ENCODE results near the gene PDK4.
"Not testable (repeated sequence)": the region's sequence is repeated elsewhere in the genome, so short reads cannot be mapped to it uniquely, and the experiment has no call there.

Gene PDK4

DNA sequence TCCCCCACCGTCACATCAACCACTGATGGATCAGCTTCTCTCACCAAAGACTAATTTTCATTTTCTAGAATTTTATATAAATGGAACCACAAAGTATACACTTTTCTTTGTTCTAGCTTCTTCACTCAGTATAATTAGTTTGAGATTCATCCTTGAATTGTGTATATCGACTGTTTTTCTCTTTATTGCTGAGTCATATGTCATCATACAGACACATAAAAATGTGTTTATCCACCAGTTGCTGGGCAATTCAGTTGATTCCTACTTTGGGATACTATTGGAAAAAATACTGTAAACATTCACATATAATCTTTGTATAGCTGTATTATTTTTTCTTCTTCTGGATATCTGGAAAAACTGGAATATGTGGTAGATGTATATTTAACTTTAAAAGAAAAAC lies 26.6 kb downstream of the PDK4 start:
- DNase-seq (ENCODE audit: low spot score): no peak

DNA sequence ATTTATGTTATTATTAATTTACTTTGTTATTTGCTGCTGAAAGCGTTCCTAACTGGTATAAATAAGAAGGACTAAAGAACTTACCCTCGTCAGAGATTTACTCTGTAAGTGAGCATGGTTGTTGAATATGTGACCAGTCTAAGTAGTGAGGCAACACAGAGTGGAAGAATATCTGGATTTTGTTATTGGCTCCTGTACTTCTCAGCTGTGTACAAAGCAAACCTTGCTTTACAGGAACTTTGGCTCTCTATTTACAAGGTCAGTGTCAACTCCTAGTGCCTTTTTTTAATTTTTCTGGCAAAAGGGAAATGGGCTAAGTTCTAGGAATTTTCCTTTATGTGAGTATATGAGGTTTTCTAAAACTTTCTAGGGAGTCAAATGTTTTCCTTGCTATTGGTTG lies 35.6 kb downstream of the PDK4 start:
- DNase-seq (ENCODE audit: low spot score): no peak

DNA sequence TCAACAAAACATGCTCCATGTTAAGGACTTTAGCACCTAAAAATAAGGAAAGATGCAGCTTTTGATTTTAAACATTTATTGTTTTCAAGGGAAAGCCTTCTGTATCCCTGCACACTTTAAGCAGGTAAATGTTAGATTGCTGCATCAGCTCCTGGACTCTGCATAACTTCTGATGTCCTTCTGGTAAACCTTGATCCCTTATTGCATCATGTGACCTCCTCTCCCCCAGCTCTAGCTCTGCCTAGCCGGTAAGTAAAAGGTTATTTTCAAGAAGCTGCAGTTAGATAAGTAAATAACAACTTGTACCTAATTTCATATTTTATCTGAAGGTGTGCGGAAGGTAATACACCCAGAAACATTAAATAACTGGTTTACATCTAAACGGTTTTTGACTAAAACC lies 37.5 kb downstream of the PDK4 start:
- DNase-seq (ENCODE audit: low spot score): no peak

DNA sequence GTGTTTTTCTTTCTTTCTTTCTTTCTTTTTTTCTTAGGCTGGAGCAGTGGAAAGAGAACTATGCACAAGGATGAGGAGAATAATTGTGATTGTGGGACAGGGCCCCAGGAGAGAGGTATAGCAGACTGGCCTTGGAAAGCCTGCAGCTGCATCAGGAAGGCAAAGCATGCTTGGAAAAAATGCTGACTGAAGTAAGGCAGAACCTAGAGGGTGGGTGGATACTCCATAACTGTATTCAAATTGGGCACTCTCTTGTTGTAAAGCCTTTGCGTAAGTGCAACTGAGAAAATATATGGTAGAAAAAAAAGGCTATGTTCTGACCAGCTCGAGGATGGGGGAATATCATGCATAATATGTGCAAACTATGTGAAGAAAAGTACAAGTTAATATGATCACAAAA lies 39.5 kb downstream of the PDK4 start:
- no peak for DNase-seq (ENCODE audit: low spot score)

DNA sequence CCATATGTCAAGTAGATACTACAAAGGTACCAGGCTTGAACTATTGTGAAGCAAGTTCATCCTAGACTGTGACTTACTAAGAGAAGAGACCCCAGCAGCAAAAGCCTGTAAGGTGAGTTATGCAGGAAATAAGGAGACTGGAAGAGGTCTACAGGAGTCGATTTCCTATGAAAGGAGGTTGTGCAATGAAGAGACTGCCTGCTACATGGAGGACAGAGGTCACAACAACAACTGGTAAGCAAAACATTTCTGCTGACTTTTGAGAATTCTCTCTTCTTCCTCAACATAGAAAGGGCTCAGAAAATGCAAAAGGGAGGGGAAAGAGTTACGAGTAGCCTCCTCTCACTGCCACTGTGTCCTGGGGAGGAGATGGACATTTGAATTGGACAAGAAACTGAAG lies 42.4 kb downstream of the PDK4 start:
- DNase-seq (ENCODE audit: low spot score): no peak

DNA sequence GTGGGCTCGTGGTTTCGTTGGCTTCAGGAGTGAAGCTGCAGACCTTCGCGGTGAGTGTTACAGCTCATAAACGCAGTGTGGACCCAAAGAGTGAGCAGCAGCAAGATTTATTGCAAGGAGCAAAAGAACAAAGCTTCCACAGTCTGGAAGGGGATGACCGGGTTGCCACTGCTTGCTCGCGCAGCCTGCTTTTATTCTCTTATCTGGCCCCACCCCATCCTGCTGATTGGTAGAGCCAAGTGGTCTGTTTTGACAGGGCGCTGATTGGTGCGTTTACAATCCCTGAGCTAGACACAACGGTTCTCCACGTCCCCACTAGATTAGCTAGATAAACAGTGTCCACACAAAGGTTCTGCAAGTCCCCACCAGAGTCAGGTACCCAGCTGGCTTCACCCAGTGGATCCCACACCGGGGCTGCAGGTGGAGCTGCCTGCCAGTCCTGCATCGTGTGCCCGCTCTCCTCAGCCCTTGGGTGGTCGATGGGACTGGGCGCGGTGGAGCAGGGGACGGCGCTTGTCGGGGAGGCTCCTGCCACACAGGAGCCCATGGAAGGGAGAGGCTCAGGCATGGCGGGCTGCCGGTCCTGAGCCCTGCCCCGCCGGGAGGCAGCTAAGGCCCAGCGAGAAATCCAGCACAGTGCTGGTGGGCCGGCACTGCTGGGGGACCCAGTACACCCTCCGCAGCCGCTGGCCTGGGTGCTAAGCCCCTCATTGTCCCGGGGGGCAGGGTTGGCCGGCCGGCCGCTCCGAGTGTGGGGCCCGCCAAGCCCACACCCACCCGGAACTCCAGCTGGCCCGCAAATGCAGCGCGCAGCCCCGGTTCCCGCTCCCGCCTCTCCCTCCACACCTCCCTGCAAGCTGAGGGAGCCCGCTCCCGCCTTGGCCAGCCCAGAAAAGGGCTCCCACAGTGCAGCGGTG lies 44.0 kb downstream of the PDK4 start:
- not testable (repeated sequence) for DNase-seq (ENCODE audit: low spot score)

DNA sequence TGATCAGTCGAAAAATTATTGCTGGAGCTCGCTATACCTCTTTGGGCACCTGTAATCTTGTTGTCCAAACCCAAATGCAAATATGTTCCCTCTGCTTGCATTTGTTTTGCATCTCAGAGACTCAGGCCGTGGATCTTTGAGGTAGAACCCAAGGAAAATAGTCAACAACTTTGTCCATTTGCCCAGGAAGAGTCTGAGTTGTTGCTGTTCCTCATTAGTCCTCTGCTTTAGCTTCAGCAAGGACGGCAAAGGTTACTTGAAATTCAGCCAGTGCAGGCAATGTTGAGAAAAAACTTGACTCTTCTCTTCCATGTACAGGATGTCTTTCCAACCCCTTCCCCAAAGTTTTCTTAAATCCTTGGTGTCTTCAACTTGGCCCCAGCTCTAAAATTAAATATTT lies 45.8 kb downstream of the PDK4 start:
- no peak for DNase-seq (ENCODE audit: low spot score)

DNA sequence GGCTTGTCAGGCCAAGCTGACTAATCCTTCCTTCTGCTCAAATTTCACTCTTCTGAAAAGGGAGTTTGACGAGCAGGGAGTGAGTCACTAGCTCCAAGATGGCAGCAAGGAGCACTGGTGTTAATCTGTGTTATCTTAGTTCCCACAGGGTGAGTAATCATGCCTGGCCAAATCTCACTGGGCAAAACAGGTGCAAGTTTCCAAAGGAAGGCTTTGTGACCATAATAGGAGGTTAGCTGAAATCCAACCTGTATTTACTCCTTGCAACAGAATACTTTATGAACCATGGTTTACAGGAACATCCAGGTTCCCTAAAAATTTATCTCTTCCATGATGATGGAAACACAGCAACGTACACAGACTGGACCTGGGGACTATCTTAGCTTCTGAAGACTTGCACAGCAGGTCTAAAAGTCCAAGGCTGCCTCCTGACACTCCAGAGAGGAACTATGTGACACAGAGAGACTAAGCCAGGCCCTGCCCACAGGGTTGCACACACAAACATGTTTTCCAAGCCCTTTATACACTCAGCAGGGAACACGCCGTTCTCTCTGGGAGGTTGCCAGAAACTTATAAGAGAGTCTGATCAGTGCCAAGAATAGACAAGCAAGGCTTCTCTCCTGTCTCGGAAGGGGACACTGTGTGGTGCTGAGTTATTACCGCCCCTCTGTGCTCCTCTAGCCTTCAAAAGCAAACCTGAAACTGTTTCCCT lies 46.3 kb downstream of the PDK4 start:
- peak; percentile 80 for DNase-seq (ENCODE audit: low spot score)

DNA sequence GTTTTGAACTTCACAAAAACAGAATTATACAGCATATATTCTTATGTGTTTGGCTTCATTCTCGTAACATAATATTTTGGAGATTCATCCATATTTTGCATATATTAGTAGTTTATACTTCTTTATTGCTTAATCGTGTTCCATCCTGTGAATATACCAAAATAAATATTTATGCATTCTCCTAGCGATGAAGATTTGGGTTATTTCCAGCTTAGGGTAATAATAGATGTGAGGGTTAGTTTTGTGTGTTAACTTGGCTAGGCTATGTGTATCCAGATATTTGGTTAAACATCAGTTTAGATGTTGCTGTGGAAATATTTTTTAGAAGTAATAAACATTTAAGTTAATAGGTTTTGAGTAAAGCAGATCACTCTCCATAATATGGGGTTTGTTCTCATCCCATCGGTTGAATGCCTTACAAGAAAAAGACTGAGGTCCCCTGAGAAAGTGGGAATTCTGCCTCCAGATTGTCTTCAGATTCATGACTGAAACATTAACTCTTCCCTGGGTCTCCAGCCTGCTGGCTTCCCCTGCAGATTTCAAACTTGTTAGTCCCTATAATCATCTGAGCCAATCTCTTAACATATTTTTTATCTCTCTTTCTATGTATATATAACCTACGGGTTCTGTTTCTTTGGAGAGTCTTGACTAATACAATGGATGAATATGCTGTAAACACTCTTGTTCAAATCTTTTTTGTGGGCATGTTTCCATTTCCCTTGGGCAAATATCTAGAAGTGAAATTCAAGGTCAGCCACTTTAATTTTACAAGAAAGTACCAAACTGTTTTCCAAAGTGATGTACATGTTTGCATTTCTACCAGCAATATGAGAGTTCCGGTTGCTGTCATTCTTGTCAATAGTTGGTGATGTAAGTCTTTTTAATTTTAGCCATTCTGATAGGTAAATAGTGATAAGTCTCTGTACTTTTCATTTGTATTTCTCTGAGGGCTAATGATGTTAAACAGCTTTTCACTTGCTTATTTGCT lies 48.7 kb downstream of the PDK4 start:
- no peak for DNase-seq (ENCODE audit: low spot score)

DNA sequence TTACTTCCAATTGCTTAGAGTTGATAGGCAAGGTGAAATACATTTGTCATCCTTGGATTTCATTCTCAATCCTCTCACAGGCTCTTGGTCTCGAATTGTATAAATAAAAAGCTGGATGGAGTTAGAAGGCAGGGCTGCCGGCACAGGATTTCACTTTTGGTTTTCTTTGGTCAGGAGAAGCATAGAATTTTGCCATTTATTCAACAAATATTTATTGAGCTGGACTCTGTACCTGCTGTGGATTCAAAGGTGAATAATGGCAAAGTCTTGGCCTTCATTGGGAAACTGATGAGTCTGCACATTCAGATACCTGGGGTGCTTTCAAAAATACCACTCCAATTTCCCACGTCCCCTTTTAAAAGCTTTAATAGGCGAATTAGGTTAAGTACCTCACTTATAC lies 49.7 kb downstream of the PDK4 start:
- DNase-seq (ENCODE audit: low spot score): no peak

DNA sequence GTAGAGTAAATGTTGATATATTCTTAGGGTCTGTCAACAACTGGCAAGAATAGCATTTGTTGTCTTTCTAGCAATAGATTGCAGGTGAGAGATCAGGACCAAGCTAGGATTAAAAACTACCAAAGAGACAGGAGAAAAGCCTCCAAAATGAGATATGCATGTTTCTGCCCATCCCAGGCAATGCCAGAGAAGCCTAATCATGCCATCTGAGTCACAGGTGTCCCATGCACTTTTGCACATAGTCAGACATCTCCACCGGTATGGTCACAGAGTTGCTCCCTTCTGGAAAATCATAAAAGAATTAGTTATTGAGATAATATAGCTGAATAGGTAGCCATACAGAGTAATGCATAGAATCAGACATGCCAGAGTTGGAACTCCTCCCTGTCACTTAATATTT lies 50.6 kb downstream of the PDK4 start:
- no peak for DNase-seq (ENCODE audit: low spot score)

DNA sequence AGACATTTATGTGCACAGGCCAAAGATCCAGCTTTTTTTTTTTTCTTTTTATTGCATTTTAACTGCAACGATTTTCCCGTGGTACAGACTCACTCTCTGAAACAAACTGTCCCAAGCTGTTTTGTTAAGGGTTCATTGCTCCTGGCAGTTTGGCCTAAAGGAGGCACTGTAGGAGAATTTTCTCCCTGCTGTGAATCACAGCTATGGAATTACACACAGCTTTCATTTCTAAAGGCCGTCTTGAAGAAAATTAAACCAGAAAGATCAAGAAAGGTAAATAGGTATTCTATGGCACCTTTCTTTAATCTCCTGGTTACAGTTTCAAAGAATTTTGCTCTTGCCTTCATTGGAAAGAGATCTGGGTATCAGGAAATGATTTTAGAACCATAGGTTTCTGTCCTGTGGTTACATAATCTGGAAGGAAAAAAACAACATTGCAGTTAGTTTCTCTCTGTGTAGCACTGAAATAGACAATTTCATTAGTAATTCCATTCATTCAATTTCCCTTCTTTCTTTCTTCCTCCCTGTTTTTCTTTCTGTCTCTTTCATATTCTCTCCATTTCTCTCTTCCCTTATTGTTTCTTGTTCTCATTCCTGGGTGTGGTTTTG lies 51.2 kb downstream of the PDK4 start:
- DNase-seq (ENCODE audit: low spot score): no peak

DNA sequence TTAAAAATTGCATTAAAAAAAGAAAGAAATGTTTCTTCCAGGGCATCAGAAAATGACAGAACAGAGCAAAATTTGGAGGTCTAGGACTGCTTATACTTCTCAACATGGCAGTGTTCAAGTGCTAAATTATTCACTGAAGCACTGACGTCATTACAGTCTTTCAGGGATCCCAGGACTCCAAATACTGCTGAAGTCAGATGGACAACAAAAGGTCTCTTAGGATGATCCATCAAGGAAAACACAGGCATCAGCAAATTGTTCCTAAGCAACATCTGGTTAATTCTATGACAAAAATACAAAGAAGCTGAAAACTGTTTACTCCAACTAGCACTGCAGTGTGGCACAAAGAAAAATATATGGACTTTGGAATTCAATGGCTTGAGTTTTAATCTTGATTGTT lies 52.1 kb downstream of the PDK4 start:
- DNase-seq (ENCODE audit: low spot score): no peak

DNA sequence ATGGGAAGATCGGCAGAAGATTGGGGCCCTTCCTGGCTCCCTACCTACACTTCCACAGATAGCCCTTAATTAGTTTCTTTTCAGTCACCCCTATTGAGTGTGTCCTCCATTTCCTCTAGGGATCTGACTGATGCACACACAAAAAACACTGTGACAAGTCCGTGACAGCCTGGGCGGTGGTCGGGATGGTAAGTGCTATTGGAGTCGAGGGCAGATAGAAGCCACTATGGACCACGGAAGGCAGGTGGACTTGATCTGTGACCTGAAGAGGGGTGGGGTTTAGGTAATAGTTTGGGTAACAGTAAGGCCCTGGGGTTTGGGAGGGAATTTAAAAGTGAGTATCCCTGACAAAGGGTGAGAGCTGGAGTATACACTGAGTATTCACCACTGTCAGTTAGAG lies 53.0 kb downstream of the PDK4 start:
- DNase-seq (ENCODE audit: low spot score): no peak

DNA sequence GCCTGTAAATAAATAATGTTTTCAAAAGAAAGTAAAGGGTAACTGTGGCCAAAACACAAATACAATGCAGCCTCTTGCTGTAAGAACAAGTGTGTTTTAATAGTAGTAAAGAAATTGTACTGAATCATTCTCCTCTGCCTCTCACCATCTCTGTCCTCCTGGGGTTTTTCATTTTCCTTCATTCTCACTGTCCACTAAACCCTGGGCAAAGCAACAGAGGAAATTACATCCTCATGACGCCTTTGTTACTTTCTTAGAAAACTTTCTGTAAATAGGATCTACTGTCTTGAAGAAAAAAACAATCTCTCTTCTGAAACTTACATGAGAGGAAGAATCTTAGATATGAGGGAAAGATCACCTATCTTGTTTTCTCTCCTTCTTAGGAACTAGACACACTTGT lies 56.0 kb downstream of the PDK4 start:
- no peak for DNase-seq (ENCODE audit: low spot score)

DNA sequence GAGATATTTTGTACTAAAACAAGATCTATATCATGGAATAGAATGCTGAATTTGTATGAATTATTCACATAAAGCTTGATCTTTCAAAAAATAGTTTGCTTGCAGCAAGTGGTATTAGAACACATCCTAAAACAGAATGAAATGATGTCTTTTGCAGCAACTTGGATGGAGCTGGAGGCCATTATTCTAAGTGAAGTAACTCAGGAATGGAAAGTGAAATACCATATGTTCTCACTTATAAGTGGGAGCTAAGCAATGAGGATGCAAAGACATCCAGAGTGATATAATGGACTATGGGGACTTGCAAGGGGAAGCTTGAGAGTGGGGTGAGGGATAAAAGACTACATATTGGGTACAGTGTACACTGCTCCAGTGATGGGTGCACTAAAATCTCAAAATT lies 56.9 kb downstream of the PDK4 start:
- no peak for DNase-seq (ENCODE audit: low spot score)

DNA sequence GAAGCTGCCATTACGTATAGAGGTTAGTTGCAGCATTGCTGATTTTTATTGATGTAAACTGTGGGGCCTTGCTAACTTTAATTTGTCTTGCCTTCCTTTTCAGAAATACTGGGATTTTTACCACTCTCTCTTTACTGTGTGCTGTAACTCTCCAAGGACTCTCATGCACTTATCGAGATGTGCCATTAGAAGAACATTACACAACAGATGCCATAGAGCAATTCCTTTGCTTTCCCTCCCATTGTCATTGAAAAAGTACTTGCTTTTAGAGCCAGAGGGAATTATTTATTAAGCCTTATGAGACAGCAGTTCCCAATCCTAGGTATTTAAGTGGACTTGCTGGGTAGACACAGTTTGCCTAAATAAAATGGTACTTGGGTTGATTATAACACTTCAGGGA lies 58.8 kb downstream of the PDK4 start:
- no peak for DNase-seq (ENCODE audit: low spot score)

DNA sequence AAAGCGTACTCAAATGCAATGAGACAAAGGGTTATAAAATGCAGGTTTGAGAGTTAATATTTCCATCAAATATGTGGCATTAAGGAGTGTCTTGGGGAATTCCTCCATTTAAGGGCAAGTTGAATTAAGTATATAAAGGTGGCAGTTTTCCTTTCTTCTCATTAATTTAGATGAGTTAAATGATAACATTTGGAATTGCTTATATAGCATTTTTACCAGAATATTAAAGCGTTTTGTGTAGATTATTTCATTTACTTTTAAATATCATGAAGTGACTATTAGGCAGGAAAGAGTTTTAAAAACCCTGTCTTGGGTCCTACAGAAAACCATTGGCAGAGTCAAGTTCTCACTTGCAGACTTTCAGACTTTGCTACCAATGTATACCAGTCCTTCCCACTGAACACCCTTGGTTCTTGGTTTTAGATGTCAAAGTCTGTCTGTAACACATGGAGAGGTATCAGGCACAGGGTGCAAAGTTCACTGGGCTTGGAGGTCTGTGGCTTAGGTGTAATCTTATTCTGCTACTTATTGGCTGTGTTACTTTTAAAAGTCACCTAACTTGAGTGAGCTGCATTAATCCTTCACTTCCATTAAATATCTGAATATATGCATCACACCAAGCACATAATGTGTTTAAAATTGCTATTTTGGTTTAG lies 59.5 kb downstream of the PDK4 start:
- no peak for DNase-seq (ENCODE audit: low spot score)

DNA sequence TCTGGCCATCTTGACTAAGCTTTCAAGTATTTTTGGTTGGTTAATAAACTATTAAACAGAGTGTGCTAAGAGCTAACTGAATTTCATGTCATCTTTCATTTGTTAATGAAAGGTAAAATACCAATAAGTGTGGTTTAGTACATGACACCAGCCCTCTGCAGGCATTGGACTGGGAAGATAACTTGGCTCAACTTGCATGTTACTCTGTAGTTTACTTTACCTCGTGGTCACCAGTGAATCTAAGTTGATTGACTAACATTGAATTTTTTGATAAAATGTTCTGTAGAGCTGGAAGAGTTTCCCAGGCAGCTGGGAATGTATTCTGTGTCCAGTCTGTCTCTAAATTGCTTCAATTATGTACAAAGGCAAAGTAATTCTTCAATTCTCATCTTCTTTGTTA lies 60.7 kb downstream of the PDK4 start:
- DNase-seq (ENCODE audit: low spot score): no peak

DNA sequence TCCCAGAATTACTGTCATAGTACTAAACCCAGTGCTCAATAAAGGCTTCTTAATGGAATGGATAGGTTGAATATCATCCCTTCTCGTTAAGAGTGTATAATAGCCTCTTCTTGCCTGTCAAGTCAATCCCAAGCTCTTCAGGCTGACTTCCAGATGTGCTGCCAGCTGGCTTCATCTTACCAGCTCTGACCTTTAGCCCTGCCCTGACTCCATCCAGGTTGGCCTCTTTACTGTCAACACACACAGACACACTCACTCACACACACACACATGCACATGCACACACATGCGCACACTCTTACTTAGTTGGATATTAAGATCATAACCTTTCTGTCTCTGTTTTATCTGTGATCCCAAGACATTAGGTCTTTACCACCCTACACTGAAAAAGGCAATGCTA lies 61.5 kb downstream of the PDK4 start:
- DNase-seq (ENCODE audit: low spot score): no peak
